Measurements from ENCODE around the gene ADORA2B. TPM values are rescaled to one million over a fixed set of nuclear protein-coding genes. Genes with fewer than 3 reads are reported as not detected.
"Not testable (repeated sequence)": the region's sequence is repeated elsewhere in the genome, so short reads cannot be mapped to it uniquely, and the experiment has no call there.

The ADORA2B gene
- total and polyA plus RNA-seq, 2 of the 8 experiments (the other 6 are each of a cell fraction or from before 2014, with no cell fraction given): 2.6 to 8.2 TPM

DNA sequence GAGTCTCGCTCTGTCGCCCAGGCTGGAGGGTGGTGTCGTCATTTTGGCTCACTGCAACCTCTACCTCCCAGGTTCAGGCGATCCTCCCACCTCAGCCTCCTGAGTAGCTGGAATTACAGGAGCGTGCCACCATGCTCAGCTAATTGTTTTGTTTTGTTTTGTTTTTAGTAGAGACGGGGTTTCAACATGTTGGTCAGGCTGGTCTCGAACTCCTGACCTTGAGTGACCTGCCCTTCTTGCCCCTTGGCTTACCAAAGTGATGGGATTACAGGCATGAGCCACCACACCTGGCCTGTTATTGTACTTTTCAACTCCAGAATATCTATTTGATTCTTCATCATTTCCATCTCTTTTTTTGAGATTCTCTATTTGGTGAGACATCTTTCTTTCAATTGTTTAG, 9.0 kb upstream of the ADORA2B start (continued):
- TF ChIP-seq TAF1 (IDR thresholded peaks at IDR 0.05; ENCODE audit: low read depth, low read length) (no peak), SRF (IDR thresholded peaks at IDR 0.05; ENCODE audit: low read depth, low read length) (no peak), CHD2 (IDR thresholded peaks at IDR 0.05; ENCODE audit: low read length) (no peak)

DNA sequence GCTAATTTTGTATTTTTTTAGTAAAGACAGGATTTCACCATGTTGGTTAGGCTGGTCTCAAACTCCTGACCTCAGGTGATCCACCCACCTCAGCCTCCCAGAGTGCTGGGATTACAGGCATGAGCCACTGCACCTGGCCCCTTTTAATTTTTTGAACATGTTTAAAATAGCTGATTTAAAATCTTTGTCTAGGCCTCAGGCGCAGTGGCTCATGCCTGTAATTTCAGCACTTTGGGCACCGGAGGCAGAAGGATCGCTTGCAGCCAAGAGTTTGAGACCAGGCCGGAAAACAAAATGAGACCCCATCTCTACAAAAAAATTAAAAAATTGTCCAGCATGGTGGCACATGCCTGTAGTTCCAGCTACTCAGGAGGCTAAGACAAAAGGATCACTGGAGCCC, 8.4 kb upstream of the ADORA2B start:
- not testable (repeated sequence) for H2BK5ac ChIP-seq (ENCODE audit: low read depth, low read length); H4K91ac ChIP-seq (replicated peaks; ENCODE audit: insufficient read length, low read length); H3K9me3 ChIP-seq (ENCODE audit: insufficient read depth in 2 of 2, low read depth in 1 of 2, low read length in 1 of 2); H2BK15ac ChIP-seq (ENCODE audit: low read length); H3K79me1 ChIP-seq (ENCODE audit: low read depth, low read length); H3K4me1 ChIP-seq (replicated peaks in 1 of 4; ENCODE audit: control insufficient read depth in 3 of 4, insufficient read depth in 4 of 4, low read length in 3 of 4); H3K14ac ChIP-seq (ENCODE audit: insufficient read length); H4K5ac ChIP-seq (ENCODE audit: insufficient read length, low read depth, low read length); FAIRE-seq; H2BK120ac ChIP-seq (replicated peaks; ENCODE audit: low read depth, low read length); H2BK20ac ChIP-seq (ENCODE audit: low read length); H2AFZ ChIP-seq (ENCODE audit: low read length); H3K9ac ChIP-seq (replicated peaks in 1 of 4; ENCODE audit: extremely low read depth in 1 of 4, low read depth in 3 of 4, low read length in 3 of 4); H3K27ac ChIP-seq (ENCODE audit: low read depth, low read length); DNase-seq (ENCODE audit: low read depth in 1 of 2, low spot score in 2 of 2); H3K18ac ChIP-seq (ENCODE audit: extremely low read depth, low read length); H3K23ac ChIP-seq (ENCODE audit: insufficient read length); H3K23me2 ChIP-seq (ENCODE audit: low read depth, low read length); H3K4me3 ChIP-seq (ENCODE audit: extremely low read depth in 1 of 4, insufficient read depth in 2 of 4, low read depth in 3 of 4, low read length in 4 of 4); H3K79me2 ChIP-seq (ENCODE audit: control insufficient read depth in 1 of 2, insufficient read depth in 2 of 2, low read length in 2 of 2); H3K4ac ChIP-seq (replicated peaks; ENCODE audit: insufficient read length, low read depth, low read length); H3K56ac ChIP-seq (replicated peaks; ENCODE audit: insufficient read length, low read depth, low read length); H3K27me3 ChIP-seq (replicated peaks in 1 of 4; ENCODE audit: control insufficient read depth in 3 of 4, extremely low read depth in 1 of 4, insufficient read depth in 3 of 4, low read length in 3 of 4); H4K8ac ChIP-seq (ENCODE audit: extremely low read depth, insufficient read depth, low read length); H2AK5ac ChIP-seq (ENCODE audit: low read depth, low read length); H3K36me3 ChIP-seq (ENCODE audit: control insufficient read depth in 2 of 4, insufficient read depth in 4 of 4, low read length in 3 of 4); H3K4me2 ChIP-seq (ENCODE audit: insufficient read depth in 1 of 2, low read depth in 2 of 2, low read length in 2 of 2); H2BK12ac ChIP-seq (ENCODE audit: low read depth, low read length); H4K20me1 ChIP-seq (replicated peaks in 1 of 2; ENCODE audit: control insufficient read depth in 1 of 2, insufficient read depth in 2 of 2, low read length in 2 of 2)
- ChIA-PET CTCF (ENCODE audit: partially characterized antibody) (interaction anchor here (0.8 to 1.5 kb wide), 3 partner anchors 10 to 62 kb away, joined by 3 to 5 read pairs (median 4); no protein-coding TSS in a partner anchor), POLR2A (ENCODE audit: partially characterized antibody) (interaction anchor here (1.5 kb wide), 1 partner anchor 10 kb away, joined by 5 read pairs; no protein-coding TSS in a partner anchor)
- 85% methylated on average over 4 of the region's 4 CpGs; no CpG with 5 or more reads in 1 of the 2 experiments for WGBS, 2 experiments (ENCODE audit: extremely low coverage in 1 of 2, insufficient coverage in 1 of 2, insufficient read length in 1 of 2, insufficient replicate concordance in 2 of 2, low coverage in 1 of 2, low lambda C conversion rate in 2 of 2, missing lambda C conversion rate in 1 of 2)
